Measurements from ENCODE around the gene CCDC124.
"Not testable (repeated sequence)": the region's sequence is repeated elsewhere in the genome, so short reads cannot be mapped to it uniquely, and the experiment has no call there.

The CCDC124 gene

GRCh38 chr19:17954401-17954800 is 21.6 kb downstream of the CCDC124 start:
- DNase-seq, result no peak

- no peak for DNase-seq
These were observed 24.5 kb downstream of the CCDC124 start for GRCh38 chr19:17957149-17957849.

- no peak for DNase-seq
These were observed 25.1 kb downstream of the CCDC124 start for GRCh38 chr19:17957885-17958284.

GRCh38 chr19:17963936-17964691 is 31.3 kb downstream of the CCDC124 start:
- DNase-seq, result no peak

- DNase-seq, result no peak
These were observed 32.7 kb downstream of the CCDC124 start for GRCh38 chr19:17965370-17966128.

- no peak for DNase-seq
These were observed 33.3 kb downstream of the CCDC124 start for GRCh38 chr19:17966129-17966483.

- no peak for DNase-seq
These were observed 33.9 kb downstream of the CCDC124 start, which contains the start of gene KCNN1 for GRCh38 chr19:17966550-17967256. Gene KCNN1, plus strand, starts transcription at chr19:17967107. Its CDS starts 6,782 bp downstream, at chr19:17973889.

- DNase-seq, result no peak
These were observed 34.6 kb downstream of the CCDC124 start for GRCh38 chr19:17967257-17968051.

GRCh38 chr19:17968362-17968761 is 35.5 kb downstream of the CCDC124 start:
- no peak for DNase-seq

GRCh38 chr19:17969096-17969792 is 36.4 kb downstream of the CCDC124 start:
- DNase-seq, result no peak

GRCh38 chr19:17972230-17972629 is 39.4 kb downstream of the CCDC124 start:
- DNase-seq, result no peak

GRCh38 chr19:17973759-17974158 is 40.9 kb downstream of the CCDC124 start:
- no peak for DNase-seq

- no peak for DNase-seq
These were observed 41.7 kb downstream of the CCDC124 start for GRCh38 chr19:17974551-17974950.

- DNase-seq, result no peak
These were observed 42.2 kb downstream of the CCDC124 start for GRCh38 chr19:17975032-17975431.

- DNase-seq, result no peak
These were observed 44.2 kb downstream of the CCDC124 start for GRCh38 chr19:17977021-17977420.

GRCh38 chr19:17977488-17977887 is 44.7 kb downstream of the CCDC124 start:
- no peak for DNase-seq

GRCh38 chr19:17981611-17982010 is 48.8 kb downstream of the CCDC124 start:
- DNase-seq, result no peak

- no peak for DNase-seq
These were observed 49.6 kb downstream of the CCDC124 start for GRCh38 chr19:17982430-17982829.

- DNase-seq, result no peak
These were observed 52.4 kb downstream of the CCDC124 start for GRCh38 chr19:17985037-17985818.

GRCh38 chr19:17986569-17986968 is 53.8 kb downstream of the CCDC124 start:
- not testable (repeated sequence) for DNase-seq

GRCh38 chr19:17988161-17988560 is 55.3 kb downstream of the CCDC124 start:
- no peak for DNase-seq

Data from effector CD8-positive, alpha-beta T cell (primary cell).